Measurements from ENCODE around the gene OGDHL.

OGDHL gene

GRCh38 chr10:49745756-49746155 is 16.4 kb downstream of the OGDHL start:
- H3K4me3 ChIP-seq (ENCODE audit: low read depth in 1 of 2, low read length in 2 of 2) = no peak overlapping the region
- H3K4me1 ChIP-seq (ENCODE audit: control insufficient read depth in 1 of 2, insufficient read depth in 2 of 2, low read length in 2 of 2) = no peaks in the 10 kb centered on the region
- no peak overlapping the region for H3K27ac ChIP-seq (ENCODE audit: low read length)
- no peaks in the 10 kb centered on the region for H3K9me3 ChIP-seq (ENCODE audit: control insufficient read depth in 1 of 2, low read length in 2 of 2)
- H3K36me3 ChIP-seq (ENCODE audit: control insufficient read depth in 1 of 2, insufficient read depth in 2 of 2, low read length in 2 of 2) = no peaks in the 10 kb centered on the region
- no peaks in the 10 kb centered on the region for H3K27me3 ChIP-seq (ENCODE audit: low read depth, low read length)

GRCh38 chr10:49744924-49745605 is 17.1 kb downstream of the OGDHL start:
- Histone ChIP-seq H3K27ac (ENCODE audit: low read length) (no peak overlapping the region), H3K4me3 (ENCODE audit: low read depth in 1 of 2, low read length in 2 of 2) (no peak overlapping the region), H3K9me3 (ENCODE audit: control insufficient read depth in 1 of 2, low read length in 2 of 2) (no peaks in the 10 kb centered on the region), H3K27me3 (ENCODE audit: low read depth, low read length) (no peaks in the 10 kb centered on the region), H3K36me3 (ENCODE audit: control insufficient read depth in 1 of 2, insufficient read depth in 2 of 2, low read length in 2 of 2) (no peaks in the 10 kb centered on the region), H3K4me1 (ENCODE audit: control insufficient read depth in 1 of 2, insufficient read depth in 2 of 2, low read length in 2 of 2) (no peaks in the 10 kb centered on the region)

GRCh38 chr10:49744091-49744685 is 17.9 kb downstream of the OGDHL start:
- Histone ChIP-seq H3K27me3 (ENCODE audit: low read depth, low read length) (no peaks in the 10 kb centered on the region), H3K4me3 (ENCODE audit: low read depth in 1 of 2, low read length in 2 of 2) (no peak overlapping the region), H3K27ac (ENCODE audit: low read length) (no peak overlapping the region), H3K9me3 (ENCODE audit: control insufficient read depth in 1 of 2, low read length in 2 of 2) (no peaks in the 10 kb centered on the region), H3K4me1 (ENCODE audit: control insufficient read depth in 1 of 2, insufficient read depth in 2 of 2, low read length in 2 of 2) (no peaks in the 10 kb centered on the region), H3K36me3 (ENCODE audit: control insufficient read depth in 1 of 2, insufficient read depth in 2 of 2, low read length in 2 of 2) (no peaks in the 10 kb centered on the region)

- Histone ChIP-seq H3K4me1 (ENCODE audit: control insufficient read depth in 1 of 2, insufficient read depth in 2 of 2, low read length in 2 of 2) (no peaks in the 10 kb centered on the region), H3K4me3 (ENCODE audit: low read depth in 1 of 2, low read length in 2 of 2) (no peak overlapping the region), H3K9me3 (ENCODE audit: control insufficient read depth in 1 of 2, low read length in 2 of 2) (no peaks in the 10 kb centered on the region), H3K36me3 (ENCODE audit: control insufficient read depth in 1 of 2, insufficient read depth in 2 of 2, low read length in 2 of 2) (no peaks in the 10 kb centered on the region), H3K27ac (ENCODE audit: low read length) (no peak overlapping the region), H3K27me3 (ENCODE audit: low read depth, low read length) (no peaks in the 10 kb centered on the region)
Measured at GRCh38 chr10:49743464-49744075, 18.6 kb downstream of the OGDHL start.

- H3K36me3 ChIP-seq (ENCODE audit: control insufficient read depth in 1 of 2, insufficient read depth in 2 of 2, low read length in 2 of 2) = no peaks in the 10 kb centered on the region
- no peaks in the 10 kb centered on the region for H3K4me1 ChIP-seq (ENCODE audit: control insufficient read depth in 1 of 2, insufficient read depth in 2 of 2, low read length in 2 of 2)
- H3K9me3 ChIP-seq (ENCODE audit: control insufficient read depth in 1 of 2, low read length in 2 of 2) = no peaks in the 10 kb centered on the region
- H3K4me3 ChIP-seq (ENCODE audit: low read depth in 1 of 2, low read length in 2 of 2) = no peak overlapping the region
- H3K27ac ChIP-seq (ENCODE audit: low read length) = no peak overlapping the region
- H3K27me3 ChIP-seq (ENCODE audit: low read depth, low read length) = no peaks in the 10 kb centered on the region
Measured at GRCh38 chr10:49742683-49743463, 19.2 kb downstream of the OGDHL start.

GRCh38 chr10:49741108-49741995 is 20.8 kb downstream of the OGDHL start:
- H3K27me3 ChIP-seq (ENCODE audit: low read depth, low read length) = no peaks in the 10 kb centered on the region
- no peaks in the 10 kb centered on the region for H3K36me3 ChIP-seq (ENCODE audit: control insufficient read depth in 1 of 2, insufficient read depth in 2 of 2, low read length in 2 of 2)
- H3K27ac ChIP-seq (ENCODE audit: low read length) = no peak overlapping the region

GRCh38 chr10:49740346-49741107 is 21.6 kb downstream of the OGDHL start:
- Histone ChIP-seq H3K27ac (ENCODE audit: low read length) (no peak overlapping the region), H3K4me3 (ENCODE audit: low read depth in 1 of 2, low read length in 2 of 2) (no peak overlapping the region), H3K36me3 (ENCODE audit: control insufficient read depth in 1 of 2, insufficient read depth in 2 of 2, low read length in 2 of 2) (no peaks in the 10 kb centered on the region), H3K27me3 (ENCODE audit: low read depth, low read length) (no peaks in the 10 kb centered on the region), H3K9me3 (ENCODE audit: control insufficient read depth in 1 of 2, low read length in 2 of 2) (no peaks in the 10 kb centered on the region), H3K4me1 (ENCODE audit: control insufficient read depth in 1 of 2, insufficient read depth in 2 of 2, low read length in 2 of 2) (no peaks in the 10 kb centered on the region)

More at GRCh38 chr10:49741108-49741995, 20.8 kb downstream of the OGDHL start:
- H3K4me1 ChIP-seq (ENCODE audit: control insufficient read depth in 1 of 2, insufficient read depth in 2 of 2, low read length in 2 of 2) = no peaks in the 10 kb centered on the region
- H3K4me3 ChIP-seq (ENCODE audit: low read depth in 1 of 2, low read length in 2 of 2) = no peak overlapping the region
- no peaks in the 10 kb centered on the region for H3K9me3 ChIP-seq (ENCODE audit: control insufficient read depth in 1 of 2, low read length in 2 of 2)

GRCh38 chr10:49739426-49739825 is 22.7 kb downstream of the OGDHL start:
- Histone ChIP-seq H3K27me3 (ENCODE audit: low read depth, low read length) (no peaks in the 10 kb centered on the region), H3K36me3 (ENCODE audit: control insufficient read depth in 1 of 2, insufficient read depth in 2 of 2, low read length in 2 of 2) (no peaks in the 10 kb centered on the region), H3K27ac (ENCODE audit: low read length) (no peak overlapping the region), H3K9me3 (ENCODE audit: control insufficient read depth in 1 of 2, low read length in 2 of 2) (no peaks in the 10 kb centered on the region), H3K4me3 (ENCODE audit: low read depth in 1 of 2, low read length in 2 of 2) (no peak overlapping the region), H3K4me1 (ENCODE audit: control insufficient read depth in 1 of 2, insufficient read depth in 2 of 2, low read length in 2 of 2) (no peaks in the 10 kb centered on the region)

- Histone ChIP-seq H3K4me3 (ENCODE audit: low read depth in 1 of 2, low read length in 2 of 2) (no peak overlapping the region), H3K27me3 (ENCODE audit: low read depth, low read length) (no peaks in the 10 kb centered on the region), H3K9me3 (ENCODE audit: control insufficient read depth in 1 of 2, low read length in 2 of 2) (no peaks in the 10 kb centered on the region), H3K4me1 (ENCODE audit: control insufficient read depth in 1 of 2, insufficient read depth in 2 of 2, low read length in 2 of 2) (no peaks in the 10 kb centered on the region), H3K27ac (ENCODE audit: low read length) (no peak overlapping the region), H3K36me3 (ENCODE audit: control insufficient read depth in 1 of 2, insufficient read depth in 2 of 2, low read length in 2 of 2) (no peaks in the 10 kb centered on the region)
Measured at GRCh38 chr10:49738616-49739360, 23.3 kb downstream of the OGDHL start.
